Muscle layer of duodenum (tissue), 2 donors: ENCODE measurements around the gene PRMT7.

Experiments used
- H3K27ac ChIP-seq: one replicate; pipeline ENCODE4 v1.7.0; 2013; ENCODE audit warnings: mild to moderate bottlenecking, low read length
- H3K27me3 ChIP-seq: one replicate; pipeline ENCODE4 v1.7.0; 2013; ENCODE audit warnings: low read depth, mild to moderate bottlenecking, control low read depth, low read length
- H3K36me3 ChIP-seq, 2 donors: one replicate each; pipeline ENCODE4 v1.7.0; 2013; ENCODE audit warnings: low read length in 2 of 2, control low read depth in 1 of 2, mild to moderate bottlenecking in 1 of 2; ENCODE audit not compliant: insufficient read depth in 2 of 2, control insufficient read depth in 1 of 2
- H3K4me1 ChIP-seq, 2 donors: one replicate each; pipeline ENCODE4 v1.7.0; 2013; ENCODE audit warnings: low read length in 2 of 2, mild to moderate bottlenecking in 2 of 2, control low read depth in 1 of 2, moderate library complexity in 1 of 2; ENCODE audit not compliant: insufficient read depth in 2 of 2, control insufficient read depth in 1 of 2
- H3K4me3 ChIP-seq, 2 donors: one replicate each; pipeline ENCODE4 v1.7.0; 2013; ENCODE audit warnings: low read length in 2 of 2, low read depth in 1 of 2, mild to moderate bottlenecking in 1 of 2
- H3K9me3 ChIP-seq, 2 donors: one replicate each; pipeline ENCODE4 v1.7.0; 2013; ENCODE audit warnings: low read length in 2 of 2, control low read depth in 1 of 2, mild to moderate bottlenecking in 1 of 2; ENCODE audit not compliant: control insufficient read depth in 1 of 2
- donor health status: healthy.

The PRMT7 gene

DNA sequence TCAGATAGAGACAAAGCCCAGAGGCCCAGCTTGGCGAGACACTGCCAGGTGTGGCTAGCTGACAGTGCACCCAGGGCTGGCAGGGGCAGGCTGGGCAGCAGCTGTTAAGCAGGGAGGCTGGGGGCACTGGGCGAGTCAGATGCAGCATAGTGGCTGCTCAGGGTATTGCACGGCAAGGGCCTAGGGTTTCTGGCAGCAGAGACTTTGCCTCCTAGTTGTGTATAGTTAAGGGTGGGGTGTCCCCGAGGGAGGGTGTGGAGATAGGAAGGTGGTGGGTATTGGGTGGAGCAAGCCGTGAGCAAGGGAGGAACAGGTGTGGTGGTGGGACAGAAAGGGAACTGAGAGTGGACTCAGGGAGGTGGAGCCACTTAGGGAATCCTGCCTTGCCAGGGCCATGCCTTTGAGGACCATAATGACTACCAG, 71.5 kb downstream of the PRMT7 start:
- Histone ChIP-seq H3K27me3 (no peaks in the 10 kb centered on the region), H3K36me3 (no peaks in the 10 kb centered on the region), H3K4me1 (no peaks in the 10 kb centered on the region), H3K27ac (no peak overlapping the region), H3K4me3 (no peak overlapping the region), H3K9me3 (no peaks in the 10 kb centered on the region)

DNA sequence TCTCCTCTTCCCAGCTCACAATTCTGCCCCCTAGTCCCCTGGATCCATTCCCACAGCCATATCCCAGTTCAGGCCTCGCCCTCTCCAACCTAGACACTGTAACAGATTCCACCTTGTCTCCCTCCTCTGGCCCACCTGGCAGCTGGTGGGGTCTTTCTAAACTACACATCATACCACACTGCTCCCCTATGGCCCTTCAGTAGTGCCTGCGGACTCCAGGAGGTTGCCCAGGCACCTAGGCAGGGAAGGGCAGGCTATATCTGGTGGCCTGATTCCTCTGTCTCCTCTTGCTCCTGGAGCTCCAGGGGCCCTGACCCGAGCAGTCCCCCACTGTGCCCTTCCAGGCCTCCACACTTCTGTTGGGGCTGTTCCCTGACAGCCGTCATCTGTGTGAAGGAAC, 73.0 kb downstream of the PRMT7 start:
- no peaks in the 10 kb centered on the region for H3K27me3 ChIP-seq

DNA sequence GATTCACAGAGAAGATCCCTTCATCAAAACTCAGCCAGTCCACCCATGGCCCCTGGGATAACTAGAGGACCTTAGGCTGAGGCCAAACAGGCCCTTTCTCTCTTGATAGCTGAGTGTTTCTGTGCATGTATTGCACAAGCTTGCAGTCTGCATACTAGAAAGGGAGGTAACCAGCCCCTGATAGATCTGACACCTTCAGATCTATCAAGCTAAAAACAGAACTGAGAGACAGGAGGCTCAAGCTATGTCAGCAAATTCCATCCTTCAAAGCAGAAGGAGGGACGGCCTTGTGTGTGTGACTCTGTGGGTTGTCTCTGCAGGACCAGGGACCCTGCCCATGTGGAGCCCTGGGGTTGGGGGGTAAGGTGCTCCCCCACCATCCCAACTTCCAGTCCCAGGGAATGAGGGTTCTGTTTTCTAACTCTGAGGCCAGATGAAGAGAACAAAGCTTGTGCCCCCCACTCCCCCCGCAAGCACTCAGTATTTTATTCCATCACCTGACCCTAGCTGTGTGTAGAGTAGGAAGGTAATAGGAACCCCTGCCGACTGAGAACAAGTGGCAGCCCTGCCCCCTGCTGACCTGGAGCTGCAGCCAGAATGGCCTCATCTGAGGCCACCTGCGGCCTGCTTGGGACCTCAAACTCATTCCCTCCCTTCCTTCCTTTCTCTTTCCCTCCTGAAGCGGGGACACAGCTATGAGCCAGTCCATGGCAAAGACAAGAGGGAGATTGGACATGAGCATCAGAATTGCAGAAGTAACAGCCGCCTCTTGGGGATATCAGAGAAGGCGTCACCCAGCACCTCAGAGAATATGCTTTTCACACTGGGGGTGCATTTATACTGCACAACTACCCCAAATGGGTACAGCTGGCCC, 73.7 kb downstream of the PRMT7 start:
- H3K9me3 ChIP-seq = no peaks in the 10 kb centered on the region
- H3K27ac ChIP-seq = peak overlapping the region; percentile 42
- no peaks in the 10 kb centered on the region for H3K27me3 ChIP-seq
- no peak overlapping the region for H3K4me3 ChIP-seq
- no peaks in the 10 kb centered on the region for H3K36me3 ChIP-seq
- no peaks in the 10 kb centered on the region for H3K4me1 ChIP-seq

More for the DNA sequence above, 73.0 kb downstream of the PRMT7 start:
- H3K36me3 ChIP-seq = no peaks in the 10 kb centered on the region
- no peaks in the 10 kb centered on the region for H3K4me1 ChIP-seq
- no peaks in the 10 kb centered on the region for H3K9me3 ChIP-seq
- H3K27ac ChIP-seq = peak overlapping the region; percentile 42
- no peak overlapping the region for H3K4me3 ChIP-seq

DNA sequence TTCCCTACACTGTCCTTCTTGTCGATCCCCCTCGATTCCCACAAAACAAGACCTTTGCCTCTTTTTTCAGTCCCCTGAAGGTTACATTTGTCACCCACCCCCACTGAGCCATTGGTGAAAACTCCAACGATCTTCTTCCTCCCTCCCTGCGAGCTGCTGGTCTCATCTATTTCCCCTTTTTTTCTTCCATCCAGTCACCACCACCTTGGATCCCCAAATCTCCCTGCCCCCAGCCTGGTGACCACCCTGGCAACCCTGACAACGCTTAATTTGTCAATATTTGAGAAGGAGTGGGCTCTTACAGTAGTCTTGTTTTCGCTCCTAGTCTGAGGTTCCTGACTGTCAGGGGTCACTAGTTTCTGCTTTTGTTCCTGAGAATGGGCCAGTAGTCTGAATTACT, 74.6 kb downstream of the PRMT7 start:
- Histone ChIP-seq H3K27me3 (no peaks in the 10 kb centered on the region), H3K9me3 (no peaks in the 10 kb centered on the region), H3K4me1 (no peaks in the 10 kb centered on the region), H3K27ac (peak overlapping the region; percentile 58), H3K4me3 (peak overlapping the region in 1 of 2 donors; percentile 30), H3K36me3 (no peaks in the 10 kb centered on the region)

DNA sequence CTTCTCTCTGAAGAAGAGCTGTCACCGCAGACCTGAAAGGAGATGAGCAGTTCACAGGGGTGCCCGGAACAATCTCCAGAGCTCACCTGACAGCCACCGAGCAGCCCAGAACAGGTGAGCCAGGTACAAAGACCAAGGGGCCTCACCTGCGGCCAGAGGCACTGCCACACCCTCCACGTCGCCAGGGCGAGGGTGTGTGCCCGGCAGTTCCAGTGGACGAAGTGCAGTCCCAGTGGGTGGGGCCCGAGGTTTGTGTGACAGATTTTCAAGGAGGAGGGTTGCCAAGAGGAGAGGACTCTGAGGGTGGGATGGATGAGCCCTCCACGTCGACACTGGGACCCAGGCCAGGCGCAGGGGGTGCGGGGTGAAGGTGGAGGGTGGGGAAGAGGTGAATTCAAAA, 75.8 kb downstream of the PRMT7 start:
- H3K4me3 ChIP-seq = no peak overlapping the region
- H3K27ac ChIP-seq = peak overlapping the region; percentile 90
- no peaks in the 10 kb centered on the region for H3K27me3 ChIP-seq
- no peaks in the 10 kb centered on the region for H3K9me3 ChIP-seq
- H3K36me3 ChIP-seq = no peaks in the 10 kb centered on the region
- H3K4me1 ChIP-seq = no peaks in the 10 kb centered on the region

DNA sequence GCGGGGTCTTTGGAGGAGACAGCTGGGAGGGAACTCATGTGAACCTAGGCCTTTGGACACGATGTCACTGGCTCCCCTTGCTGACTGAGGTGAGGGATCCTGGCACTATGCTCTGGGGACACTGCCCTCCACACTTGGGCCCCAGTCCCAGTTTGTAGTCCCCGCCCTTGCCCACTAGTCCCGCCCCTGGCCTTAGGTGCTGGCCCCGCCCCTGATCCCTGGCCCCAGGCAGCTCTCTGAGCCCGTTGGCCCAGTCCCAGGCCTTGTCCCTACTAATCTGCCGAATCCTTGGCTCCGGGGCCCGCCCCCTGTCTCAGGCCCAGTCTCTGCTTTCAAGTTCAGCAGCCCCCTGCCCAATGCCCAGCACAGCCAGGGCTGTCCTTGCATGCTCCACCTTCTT, 76.5 kb downstream of the PRMT7 start:
- Histone ChIP-seq H3K4me1 (no peaks in the 10 kb centered on the region), H3K4me3 (no peak overlapping the region), H3K9me3 (no peaks in the 10 kb centered on the region), H3K27me3 (no peaks in the 10 kb centered on the region), H3K36me3 (no peaks in the 10 kb centered on the region), H3K27ac (peak overlapping the region; percentile 90)

DNA sequence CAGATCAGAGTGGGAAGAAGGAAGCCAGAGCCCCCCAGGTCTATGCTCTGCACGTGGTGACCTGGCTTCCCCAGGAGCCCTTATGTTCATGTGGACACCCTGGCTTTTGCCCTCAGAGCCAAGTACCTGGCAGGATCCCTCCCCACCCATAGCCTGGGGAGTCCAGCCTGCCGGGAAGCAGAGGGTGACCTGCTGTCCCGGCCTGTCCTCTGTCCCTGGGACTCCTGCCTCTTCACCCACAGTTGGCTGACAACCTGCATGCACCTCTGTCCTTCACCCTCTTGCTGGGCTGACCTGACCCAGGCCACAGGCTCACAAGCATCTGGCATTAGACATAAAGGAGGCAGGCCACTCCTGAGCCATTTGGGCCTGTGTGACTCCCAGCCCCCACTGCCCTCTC, 77.3 kb downstream of the PRMT7 start:
- no peaks in the 10 kb centered on the region for H3K36me3 ChIP-seq
- no peaks in the 10 kb centered on the region for H3K27me3 ChIP-seq
- H3K4me1 ChIP-seq = no peaks in the 10 kb centered on the region
- no peaks in the 10 kb centered on the region for H3K9me3 ChIP-seq
- H3K4me3 ChIP-seq = no peak overlapping the region
- H3K27ac ChIP-seq = no peak overlapping the region

DNA sequence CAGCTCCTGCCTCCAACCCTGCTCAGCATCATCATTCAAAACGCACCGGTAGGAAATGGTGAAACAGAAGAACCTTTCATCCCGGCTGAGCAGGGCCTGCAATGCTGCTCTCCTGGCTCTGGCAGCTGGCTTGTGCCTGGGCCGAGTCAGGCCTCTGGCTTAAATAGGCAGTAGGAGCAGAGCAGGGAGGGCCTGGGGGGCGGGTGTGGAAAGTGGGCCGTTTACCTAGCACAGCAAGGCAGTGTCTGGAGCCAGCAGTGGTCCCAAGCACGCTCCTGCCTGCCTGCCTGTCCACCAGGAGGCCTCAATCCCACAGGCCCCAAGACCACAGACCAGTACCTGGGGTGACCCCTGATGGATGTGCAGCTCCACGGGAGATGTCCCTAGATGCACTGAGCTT, 78.2 kb downstream of the PRMT7 start:
- Histone ChIP-seq H3K4me3 (no peak overlapping the region), H3K4me1 (no peaks in the 10 kb centered on the region), H3K27ac (no peak overlapping the region), H3K36me3 (no peaks in the 10 kb centered on the region), H3K9me3 (no peaks in the 10 kb centered on the region), H3K27me3 (no peaks in the 10 kb centered on the region)

DNA sequence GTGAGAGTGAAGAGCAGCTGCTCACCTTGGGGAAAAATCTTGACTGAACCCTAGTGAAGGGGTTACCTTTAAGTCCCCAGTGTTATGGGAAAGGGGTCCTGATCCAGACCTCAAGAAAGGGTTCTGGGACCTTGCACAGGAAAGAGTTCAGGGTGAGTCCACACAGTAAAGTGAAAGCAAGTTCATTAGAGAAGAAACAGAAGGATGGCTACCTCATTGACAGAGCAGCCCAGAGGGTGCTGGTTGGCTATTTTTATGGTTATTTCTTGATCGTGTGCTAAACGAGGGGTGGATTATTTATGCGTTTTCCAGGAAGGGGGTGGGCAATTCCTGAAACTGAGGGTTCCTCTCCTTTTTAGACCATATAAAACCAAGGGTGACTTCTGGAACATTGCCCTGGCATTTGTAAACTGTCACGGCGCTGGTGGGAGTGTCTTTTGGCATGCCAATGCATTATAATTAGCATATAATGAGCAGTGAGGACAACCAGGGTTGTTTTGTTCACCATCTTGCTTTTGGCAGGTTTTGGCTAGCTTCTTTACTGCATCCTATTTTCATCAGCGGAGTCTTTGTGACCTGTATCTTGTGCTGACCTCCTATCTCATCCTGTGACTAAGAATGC, 79.0 kb downstream of the PRMT7 start:
- Histone ChIP-seq H3K9me3 (no peaks in the 10 kb centered on the region), H3K27ac (no peak overlapping the region), H3K27me3 (no peaks in the 10 kb centered on the region), H3K36me3 (no peaks in the 10 kb centered on the region), H3K4me3 (no peak overlapping the region), H3K4me1 (no peaks in the 10 kb centered on the region)

DNA sequence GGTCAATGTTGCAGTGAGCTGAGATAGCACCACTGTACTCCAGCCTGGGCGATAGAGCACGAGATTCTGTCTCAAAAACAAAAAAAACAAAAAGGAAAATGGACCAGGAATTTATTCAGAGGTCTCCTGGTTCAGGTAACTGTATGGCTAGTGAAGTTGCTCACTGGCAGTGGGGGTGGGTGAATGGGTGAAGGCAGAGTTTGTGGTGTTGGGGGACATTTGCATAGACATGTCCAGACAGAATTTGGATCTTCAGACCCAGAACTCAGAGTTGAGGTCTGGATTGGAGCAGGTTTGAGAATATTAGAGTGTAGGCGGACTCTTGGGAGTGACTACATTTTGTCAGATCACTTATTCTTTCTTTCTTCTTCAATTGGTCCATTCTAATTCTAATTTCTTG, 82.5 kb downstream of the PRMT7 start:
- no peaks in the 10 kb centered on the region for H3K9me3 ChIP-seq

DNA sequence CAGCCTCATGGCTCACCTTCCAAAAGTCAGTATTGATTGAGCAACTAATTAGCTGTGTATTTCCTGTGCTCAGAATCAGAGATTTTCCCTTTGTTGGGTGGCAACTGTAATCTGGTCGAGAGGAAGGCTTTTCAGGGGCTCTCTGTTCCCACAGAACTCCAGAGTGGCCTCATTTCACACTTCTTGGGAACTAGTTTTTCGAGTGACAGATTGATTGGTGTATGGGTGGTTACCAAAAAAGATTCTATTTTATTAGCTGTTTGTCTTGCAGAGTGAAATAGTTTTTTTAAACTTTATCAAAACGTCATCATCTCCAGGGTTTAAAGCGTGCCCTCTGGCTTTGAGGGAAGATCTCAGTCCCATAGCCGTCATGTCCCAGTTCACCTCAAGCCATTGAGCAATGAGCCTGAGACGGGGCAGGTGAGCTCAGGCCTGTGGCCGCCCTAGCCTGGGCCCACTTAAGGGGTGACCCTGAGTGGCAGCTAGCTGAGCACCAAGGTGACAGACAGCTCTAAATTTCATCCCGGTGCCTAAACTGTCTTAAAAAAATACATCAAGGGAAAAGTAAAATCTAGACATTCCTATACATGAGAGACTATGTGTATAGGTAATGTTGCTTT, 84.5 kb downstream of the PRMT7 start:
- no peaks in the 10 kb centered on the region for H3K9me3 ChIP-seq
- no peak overlapping the region for H3K4me3 ChIP-seq
- H3K36me3 ChIP-seq = no peaks in the 10 kb centered on the region
- no peak overlapping the region for H3K27ac ChIP-seq
- H3K4me1 ChIP-seq = no peaks in the 10 kb centered on the region
- H3K27me3 ChIP-seq = no peaks in the 10 kb centered on the region

More for the DNA sequence above, 82.5 kb downstream of the PRMT7 start:
- H3K36me3 ChIP-seq = no peaks in the 10 kb centered on the region
- no peak overlapping the region for H3K4me3 ChIP-seq
- H3K27ac ChIP-seq = no peak overlapping the region
- H3K4me1 ChIP-seq = no peaks in the 10 kb centered on the region
- no peaks in the 10 kb centered on the region for H3K27me3 ChIP-seq
